ENCODE measurements around the gene UBR3. TPM values are rescaled to one million over a fixed set of nuclear protein-coding genes. Genes with fewer than 3 reads are reported as not detected.
A peak's percentile ranks its signal among the peaks of the same experiment; 100 is the strongest.
"Not testable (repeated sequence)": the region's sequence is repeated elsewhere in the genome, so short reads cannot be mapped to it uniquely, and the experiment has no call there.

Gene UBR3
- total RNA-seq, 1 experiment from 2014 or later, result 48.9 TPM

DNA sequence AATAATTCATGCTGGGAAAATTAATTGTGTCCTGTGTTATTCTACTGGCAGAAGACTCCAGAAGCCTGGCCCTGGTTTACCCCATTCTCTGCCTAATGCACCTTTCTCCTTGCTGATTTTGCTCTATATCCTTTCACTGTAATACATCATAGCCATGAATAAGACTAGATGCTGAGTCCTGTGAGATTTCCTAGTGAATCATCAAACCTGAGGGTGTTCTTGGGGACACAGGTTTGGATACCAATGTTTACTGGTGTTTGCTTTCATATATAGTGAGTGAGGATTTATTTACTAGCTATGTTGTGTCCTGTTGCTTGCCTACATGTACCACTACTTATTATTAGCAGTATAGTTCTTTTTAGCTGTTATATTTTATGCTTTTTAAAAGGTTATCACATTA is 9.0 kb upstream of the UBR3 start:
- CTCF ChIA-PET, result no interaction called here
- Histone ChIP-seq H3K36me3 (ENCODE audit: insufficient read depth, low read length, poor library complexity, severe bottlenecking) (peaks cover 57% of the 10 kb centered on the region), H3K9me3 (ENCODE audit: low read depth, low read length, poor library complexity, severe bottlenecking) (no peaks in the 10 kb centered on the region), H3K4me1 (ENCODE audit: insufficient read depth, low read length, poor library complexity, severe bottlenecking) (peaks cover 1% of the 10 kb centered on the region), H3K4me3 (ENCODE audit: low read depth, low read length, poor library complexity, severe bottlenecking) (no peak overlapping the region), H3K27me3 (replicated peaks; ENCODE audit: insufficient read depth, low read depth, low read length, poor library complexity) (no peaks in the 10 kb centered on the region), H3K27ac (ENCODE audit: low read depth, low read length, poor library complexity, severe bottlenecking) (no peak overlapping the region)
- no TSS peak for BruUV-seq (replicated peaks)
- POLR2A ChIA-PET (ENCODE audit: low non-redundant PET), result no interaction called here
- no peak for DNase-seq (ENCODE audit: low spot score)
- intact Hi-C loops (cut with micrococcal nuclease; ENCODE audit: unreplicated experiment), result no loop called here
- no peak for TF ChIP-seq EZH2 (IDR thresholded peaks at IDR 0.05; ENCODE audit: borderline replicate concordance, low read depth, low read length, poor library complexity, severe bottlenecking)
- TF ChIP-seq, protein P1, sequence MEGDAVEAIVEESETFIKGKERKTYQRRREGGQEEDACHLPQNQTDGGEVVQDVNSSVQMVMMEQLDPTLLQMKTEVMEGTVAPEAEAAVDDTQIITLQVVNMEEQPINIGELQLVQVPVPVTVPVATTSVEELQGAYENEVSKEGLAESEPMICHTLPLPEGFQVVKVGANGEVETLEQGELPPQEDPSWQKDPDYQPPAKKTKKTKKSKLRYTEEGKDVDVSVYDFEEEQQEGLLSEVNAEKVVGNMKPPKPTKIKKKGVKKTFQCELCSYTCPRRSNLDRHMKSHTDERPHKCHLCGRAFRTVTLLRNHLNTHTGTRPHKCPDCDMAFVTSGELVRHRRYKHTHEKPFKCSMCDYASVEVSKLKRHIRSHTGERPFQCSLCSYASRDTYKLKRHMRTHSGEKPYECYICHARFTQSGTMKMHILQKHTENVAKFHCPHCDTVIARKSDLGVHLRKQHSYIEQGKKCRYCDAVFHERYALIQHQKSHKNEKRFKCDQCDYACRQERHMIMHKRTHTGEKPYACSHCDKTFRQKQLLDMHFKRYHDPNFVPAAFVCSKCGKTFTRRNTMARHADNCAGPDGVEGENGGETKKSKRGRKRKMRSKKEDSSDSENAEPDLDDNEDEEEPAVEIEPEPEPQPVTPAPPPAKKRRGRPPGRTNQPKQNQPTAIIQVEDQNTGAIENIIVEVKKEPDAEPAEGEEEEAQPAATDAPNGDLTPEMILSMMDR (conservative IDR thresholded peaks at IDR 0.05; ENCODE audit: low read depth, low read length), result no peak

DNA sequence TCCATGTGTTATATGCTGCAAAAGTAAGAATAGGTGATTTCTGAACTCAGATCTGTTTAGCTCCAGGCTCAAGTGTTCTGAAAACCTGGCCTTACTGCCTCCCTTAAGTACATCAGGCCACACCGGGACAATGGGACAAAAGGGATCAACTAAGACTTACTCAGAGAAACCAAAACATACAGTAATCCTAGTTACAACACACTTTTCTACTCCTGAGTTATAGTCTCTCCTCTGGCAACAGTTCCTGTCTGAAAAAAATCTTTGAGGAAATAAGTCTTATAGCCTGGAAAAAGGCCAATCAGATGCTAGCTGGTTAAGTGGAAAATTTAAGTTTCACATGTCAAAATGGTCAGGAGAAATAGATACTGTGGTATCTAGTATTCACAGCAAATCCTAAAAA is 8.1 kb upstream of the UBR3 start:
- peaks cover 48% of the 10 kb centered on the region for H3K36me3 ChIP-seq (ENCODE audit: insufficient read depth, low read length, poor library complexity, severe bottlenecking)
- intact Hi-C loops (cut with micrococcal nuclease; ENCODE audit: unreplicated experiment), result no loop called here
- no peaks in the 10 kb centered on the region for H3K27me3 ChIP-seq (replicated peaks; ENCODE audit: insufficient read depth, low read depth, low read length, poor library complexity)
- peak; percentile 11 for DNase-seq (ENCODE audit: low spot score)
- CTCF ChIA-PET, result no interaction called here
- peak overlapping the region; percentile 29 for H3K27ac ChIP-seq (ENCODE audit: low read depth, low read length, poor library complexity, severe bottlenecking)
- no peaks in the 10 kb centered on the region for H3K9me3 ChIP-seq (ENCODE audit: low read depth, low read length, poor library complexity, severe bottlenecking)
- POLR2A ChIA-PET (ENCODE audit: low non-redundant PET), result no interaction called here
- H3K4me3 ChIP-seq (ENCODE audit: low read depth, low read length, poor library complexity, severe bottlenecking), result no peak overlapping the region
- BruUV-seq (replicated peaks), result no TSS peak
- TF ChIP-seq, protein P1 (conservative IDR thresholded peaks at IDR 0.05; ENCODE audit: low read depth, low read length), result no peak
- no peak for TF ChIP-seq EZH2 (IDR thresholded peaks at IDR 0.05; ENCODE audit: borderline replicate concordance, low read depth, low read length, poor library complexity, severe bottlenecking)
- peaks cover 9% of the 10 kb centered on the region for H3K4me1 ChIP-seq (ENCODE audit: insufficient read depth, low read length, poor library complexity, severe bottlenecking)

DNA sequence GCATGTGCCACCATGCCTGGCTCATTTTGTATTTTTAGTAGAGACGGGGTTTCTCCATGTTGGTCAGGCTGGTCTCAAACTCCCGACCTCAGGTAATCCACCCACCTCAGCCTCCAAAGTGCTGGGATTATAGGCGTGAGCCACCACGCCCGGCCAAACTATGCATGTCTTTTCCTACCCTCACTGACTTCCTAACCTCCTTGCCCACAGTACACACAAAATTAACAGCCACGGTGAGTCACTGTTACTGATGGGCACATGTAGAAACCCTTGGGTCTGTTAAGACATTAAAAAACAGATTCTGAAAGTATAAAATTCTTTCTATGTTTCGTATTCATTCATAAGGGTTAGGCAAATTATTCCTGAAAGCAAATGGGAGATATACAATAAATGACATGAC is 7.2 kb upstream of the UBR3 start:
- CTCF ChIA-PET; DNase-seq (ENCODE audit: low spot score); POLR2A ChIA-PET (ENCODE audit: low non-redundant PET); H3K4me1 ChIP-seq (ENCODE audit: insufficient read depth, low read length, poor library complexity, severe bottlenecking); H3K9me3 ChIP-seq (ENCODE audit: low read depth, low read length, poor library complexity, severe bottlenecking); H3K27ac ChIP-seq (ENCODE audit: low read depth, low read length, poor library complexity, severe bottlenecking); H3K27me3 ChIP-seq (replicated peaks; ENCODE audit: insufficient read depth, low read depth, low read length, poor library complexity); BruUV-seq (replicated peaks); intact Hi-C loops (cut with micrococcal nuclease; ENCODE audit: unreplicated experiment); H3K4me3 ChIP-seq (ENCODE audit: low read depth, low read length, poor library complexity, severe bottlenecking): not testable (repeated sequence)
- H3K36me3 ChIP-seq (ENCODE audit: insufficient read depth, low read length, poor library complexity, severe bottlenecking), result peaks cover 46% of the 10 kb centered on the region

DNA sequence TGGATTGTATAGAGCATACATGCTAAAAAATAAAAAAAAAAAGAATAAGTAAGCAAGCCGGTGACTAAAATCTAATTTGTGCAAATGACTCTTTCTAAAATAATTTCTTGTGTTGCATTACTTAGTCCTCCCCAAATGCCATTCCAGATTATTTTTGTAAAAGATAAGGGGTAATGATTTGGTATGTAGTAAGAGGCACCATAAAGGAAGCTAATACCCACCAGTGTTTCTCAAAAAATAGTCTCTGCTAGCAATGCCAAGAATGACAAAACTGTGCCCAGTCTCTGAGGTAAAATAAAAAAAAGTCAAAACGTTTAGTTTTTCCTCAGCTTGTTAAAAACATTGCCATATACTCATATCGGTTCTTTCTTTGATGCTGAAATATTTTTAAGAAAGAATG is 5.2 kb upstream of the UBR3 start:
- Histone ChIP-seq H3K36me3 (ENCODE audit: insufficient read depth, low read length, poor library complexity, severe bottlenecking) (peaks cover 29% of the 10 kb centered on the region), H3K27me3 (replicated peaks; ENCODE audit: insufficient read depth, low read depth, low read length, poor library complexity) (no peaks in the 10 kb centered on the region), H3K27ac (ENCODE audit: low read depth, low read length, poor library complexity, severe bottlenecking) (no peak overlapping the region), H3K4me1 (ENCODE audit: insufficient read depth, low read length, poor library complexity, severe bottlenecking) (peaks cover 9% of the 10 kb centered on the region), H3K9me3 (ENCODE audit: low read depth, low read length, poor library complexity, severe bottlenecking) (no peaks in the 10 kb centered on the region), H3K4me3 (ENCODE audit: low read depth, low read length, poor library complexity, severe bottlenecking) (no peak overlapping the region)
- CTCF ChIA-PET, result no interaction called here
- TF ChIP-seq, protein P1 (conservative IDR thresholded peaks at IDR 0.05; ENCODE audit: low read depth, low read length), result no peak
- no peak for TF ChIP-seq EZH2 (IDR thresholded peaks at IDR 0.05; ENCODE audit: borderline replicate concordance, low read depth, low read length, poor library complexity, severe bottlenecking)
- intact Hi-C loops (cut with micrococcal nuclease; ENCODE audit: unreplicated experiment), result no loop called here
- no TSS peak for BruUV-seq (replicated peaks)
- POLR2A ChIA-PET (ENCODE audit: low non-redundant PET), result no interaction called here
- no peak for DNase-seq (ENCODE audit: low spot score)

All from A673 (cell line).